Neural cell (in vitro differentiated cells): ENCODE data around the gene PLEKHA1. TPM values are rescaled to one million over a fixed set of nuclear protein-coding genes. Genes with fewer than 3 reads are reported as not detected.

Experiments
- H2AFZ ChIP-seq: fragments of 200-600, 300-800 bp; sonication (generic), shearing (Covaris generic); 2 replicates; pipeline ENCODE4 v1.6.0; 2014; ENCODE audit warnings: low read depth, mild to moderate bottlenecking, antibody characterized with exemption, low read length, moderate library complexity
- H3F3A ChIP-seq: fragments of 200-600 bp; shearing (Covaris generic); 2 replicates; pipeline ENCODE4 v1.6.1; 2016; ENCODE audit warnings: mild to moderate bottlenecking, moderate library complexity, mixed read lengths, antibody characterized with exemption, low read length; ENCODE audit not compliant: insufficient read depth, poor library complexity, severe bottlenecking
- H3K27ac ChIP-seq: fragments of 200-600, 300-800 bp; sonication (generic), shearing (Covaris generic); 2 replicates; pipeline ENCODE4 v1.5.1; 2014; ENCODE audit warnings: mild to moderate bottlenecking, low read length, moderate library complexity
- H3K27me3 ChIP-seq: fragments of 300-800, 200-600 bp; sonication (generic), shearing (Covaris generic); 2 replicates; pipeline ENCODE4 v1.6.0; 2014; ENCODE audit warnings: mild to moderate bottlenecking, low read depth, low read length, moderate library complexity; ENCODE audit not compliant: insufficient read depth
- H3K36me3 ChIP-seq: fragments of 300-800, 200-600 bp; sonication (generic), shearing (Covaris generic); 2 replicates; pipeline ENCODE4 v1.5.1; 2014; ENCODE audit warnings: mild to moderate bottlenecking, antibody characterized with exemption, low read length, moderate library complexity; ENCODE audit not compliant: insufficient read depth
- H3K4me2 ChIP-seq: fragments of 300-800, 200-600 bp; sonication (generic), shearing (Covaris generic); 2 replicates; pipeline ENCODE4 v1.6.0; 2014; ENCODE audit warnings: mild to moderate bottlenecking, low read length
- H3K4me3 ChIP-seq: fragments of 300-800, 200-600 bp; sonication (generic), shearing (Covaris generic); 2 replicates; pipeline ENCODE4 v1.5.1; 2014; ENCODE audit warnings: mild to moderate bottlenecking, low read length, moderate library complexity
- H3K79me2 ChIP-seq: fragments of 200-600 bp; shearing (Covaris generic); replicated peaks from 2 replicates; pipeline ENCODE4 v1.6.0; 2014; ENCODE audit warnings: mild to moderate bottlenecking, low read length, moderate library complexity; ENCODE audit not compliant: insufficient read depth
- H3K9ac ChIP-seq: fragments of 300-800, 200-600 bp; sonication (generic), shearing (Covaris generic); 2 replicates; pipeline ENCODE4 v1.6.1; 2016; ENCODE audit warnings: mild to moderate bottlenecking, low read length, mixed read lengths
- H3K9me2 ChIP-seq: fragments of 200-600 bp; shearing (Covaris generic); 2 replicates; pipeline ENCODE4 v1.6.1; 2016; ENCODE audit warnings: mild to moderate bottlenecking, low read length, mixed read lengths; ENCODE audit not compliant: insufficient read depth
- H3K9me3 ChIP-seq: fragments of 200-600, 300-800 bp; sonication (generic), shearing (Covaris generic); 2 replicates; pipeline ENCODE4 v1.6.1; 2016; ENCODE audit warnings: mild to moderate bottlenecking, mixed run types, low read length, moderate library complexity, mixed read lengths
- H4K20me1 ChIP-seq: fragments of 200-600 bp; shearing (Covaris generic); 2 replicates; pipeline ENCODE4 v1.6.1; 2016; ENCODE audit warnings: mild to moderate bottlenecking, mixed run types; ENCODE audit not compliant: insufficient read depth
- EP300 ChIP-seq: fragments of 450-650 bp; conservative IDR thresholded peaks from 2 replicates; pipeline ENCODE4 v1.6.1; 2014; ENCODE audit warnings: antibody characterized with exemption, mild to moderate bottlenecking, moderate library complexity; ENCODE audit not compliant: poor library complexity, severe bottlenecking
- EZH2 ChIP-seq: fragments of 200-600, 300-800 bp; shearing (Covaris generic), sonication (generic); IDR thresholded peaks from 2 replicates; pipeline ENCODE4 v1.6.1; 2014; ENCODE audit warnings: antibody characterized with exemption, low read length, borderline replicate concordance, mild to moderate bottlenecking; ENCODE audit not compliant: insufficient read depth, poor library complexity, severe bottlenecking
- MXI1 ChIP-seq: fragments of 450-650 bp; conservative IDR thresholded peaks from 2 replicates; pipeline ENCODE4 v1.6.1; 2014; ENCODE audit warnings: antibody characterized with exemption, mild to moderate bottlenecking; ENCODE audit not compliant: poor library complexity, severe bottlenecking
- POLR2AphosphoS5 ChIP-seq: IDR thresholded peaks from 2 replicates; pipeline ENCODE4 v1.6.1; 2012
- RAD21 ChIP-seq: fragments of 450-650 bp; conservative IDR thresholded peaks from 2 replicates; pipeline ENCODE4 v1.6.1; 2014; ENCODE audit warnings: antibody characterized with exemption, mild to moderate bottlenecking, moderate library complexity
- SMC3 ChIP-seq: fragments of 450-650 bp; conservative IDR thresholded peaks from 2 replicates; pipeline ENCODE4 v1.6.1; 2014; ENCODE audit warnings: antibody characterized with exemption, mild to moderate bottlenecking, moderate library complexity; ENCODE audit not compliant: poor library complexity
- TAF1 ChIP-seq: IDR thresholded peaks from 2 replicates; pipeline ENCODE4 v1.6.1; 2012; ENCODE audit warnings: low read depth
- polyA plus RNA-seq: library from polyadenylated mRNA; depleted of rRNA; stranded (reverse); fragments of >200 nt; gene quantifications from 2 replicates; pipeline ENCODE4 v1.2.3, GENCODE V29; 2014
- TF ChIP-seq, protein P1 (sequence below): fragments of 450-650 bp; IDR thresholded peaks from 2 replicates; pipeline ENCODE4 v1.5.1; 2014; ENCODE audit warnings: antibody characterized with exemption, mild to moderate bottlenecking, moderate library complexity; ENCODE audit not compliant: poor library complexity, severe bottlenecking
- TF ChIP-seq, protein P2 (sequence below): IDR thresholded peaks from 2 replicates; pipeline ENCODE4 v1.6.1; 2012; ENCODE audit warnings: borderline replicate concordance

Gene PLEKHA1
- polyA plus RNA-seq, 1 donor from 2014 or later, result 91.9 TPM

DNA sequence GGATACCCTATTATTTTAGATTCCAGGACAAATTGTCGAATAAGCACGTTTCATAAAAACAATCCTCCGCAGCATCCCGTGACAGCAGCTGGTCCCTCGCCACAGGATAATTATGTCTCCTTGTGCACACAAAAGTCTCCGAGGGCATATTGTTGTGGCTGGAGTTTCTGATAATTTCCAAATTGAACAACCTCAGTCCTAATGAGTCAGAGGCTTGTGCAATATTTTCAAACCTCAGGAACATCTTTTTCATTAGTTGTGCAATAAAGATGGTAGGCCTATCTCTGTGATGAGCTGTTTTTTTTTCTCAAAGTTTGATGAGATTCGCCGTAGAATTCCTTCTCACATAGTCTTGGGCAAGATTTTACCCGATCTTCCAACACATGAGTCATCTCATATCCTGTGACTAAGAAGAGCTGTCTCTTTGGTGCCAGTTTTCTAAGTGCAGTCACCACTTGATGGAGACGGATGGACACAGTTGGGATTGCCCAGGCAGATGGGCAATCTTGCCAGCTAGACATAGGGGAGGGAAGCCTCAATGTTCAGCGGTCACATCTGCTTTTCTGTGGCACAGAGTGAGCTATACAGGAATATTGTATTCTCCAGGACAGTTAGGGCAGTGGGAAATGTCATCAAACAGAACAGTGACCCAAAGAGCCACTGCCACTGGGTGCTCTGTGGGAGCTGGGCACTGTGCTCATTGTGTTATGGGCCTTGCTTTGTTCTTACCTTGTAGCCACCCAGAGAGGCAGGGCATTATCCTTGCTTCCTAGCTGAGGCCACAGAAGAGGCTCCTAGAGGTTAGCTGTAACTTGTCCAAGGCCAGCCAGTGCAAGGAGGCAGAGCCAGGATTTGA lies 94.6 kb downstream of the PLEKHA1 start:
- H3K79me2 ChIP-seq, result no peaks in the 10 kb centered on the region
- H3K9me3 ChIP-seq, result no peaks in the 10 kb centered on the region
- no peaks in the 10 kb centered on the region for H3K36me3 ChIP-seq
- H3K4me3 ChIP-seq, result no peak overlapping the region
- TF ChIP-seq SMC3 (no peak), POLR2AphosphoS5 (no peak), MXI1 (no peak), EP300 (no peak), TAF1 (no peak), EZH2 (no peak), RAD21 (no peak)
- TF ChIP-seq, protein P1, sequence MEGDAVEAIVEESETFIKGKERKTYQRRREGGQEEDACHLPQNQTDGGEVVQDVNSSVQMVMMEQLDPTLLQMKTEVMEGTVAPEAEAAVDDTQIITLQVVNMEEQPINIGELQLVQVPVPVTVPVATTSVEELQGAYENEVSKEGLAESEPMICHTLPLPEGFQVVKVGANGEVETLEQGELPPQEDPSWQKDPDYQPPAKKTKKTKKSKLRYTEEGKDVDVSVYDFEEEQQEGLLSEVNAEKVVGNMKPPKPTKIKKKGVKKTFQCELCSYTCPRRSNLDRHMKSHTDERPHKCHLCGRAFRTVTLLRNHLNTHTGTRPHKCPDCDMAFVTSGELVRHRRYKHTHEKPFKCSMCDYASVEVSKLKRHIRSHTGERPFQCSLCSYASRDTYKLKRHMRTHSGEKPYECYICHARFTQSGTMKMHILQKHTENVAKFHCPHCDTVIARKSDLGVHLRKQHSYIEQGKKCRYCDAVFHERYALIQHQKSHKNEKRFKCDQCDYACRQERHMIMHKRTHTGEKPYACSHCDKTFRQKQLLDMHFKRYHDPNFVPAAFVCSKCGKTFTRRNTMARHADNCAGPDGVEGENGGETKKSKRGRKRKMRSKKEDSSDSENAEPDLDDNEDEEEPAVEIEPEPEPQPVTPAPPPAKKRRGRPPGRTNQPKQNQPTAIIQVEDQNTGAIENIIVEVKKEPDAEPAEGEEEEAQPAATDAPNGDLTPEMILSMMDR, result no peak
- TF ChIP-seq, protein P2, sequence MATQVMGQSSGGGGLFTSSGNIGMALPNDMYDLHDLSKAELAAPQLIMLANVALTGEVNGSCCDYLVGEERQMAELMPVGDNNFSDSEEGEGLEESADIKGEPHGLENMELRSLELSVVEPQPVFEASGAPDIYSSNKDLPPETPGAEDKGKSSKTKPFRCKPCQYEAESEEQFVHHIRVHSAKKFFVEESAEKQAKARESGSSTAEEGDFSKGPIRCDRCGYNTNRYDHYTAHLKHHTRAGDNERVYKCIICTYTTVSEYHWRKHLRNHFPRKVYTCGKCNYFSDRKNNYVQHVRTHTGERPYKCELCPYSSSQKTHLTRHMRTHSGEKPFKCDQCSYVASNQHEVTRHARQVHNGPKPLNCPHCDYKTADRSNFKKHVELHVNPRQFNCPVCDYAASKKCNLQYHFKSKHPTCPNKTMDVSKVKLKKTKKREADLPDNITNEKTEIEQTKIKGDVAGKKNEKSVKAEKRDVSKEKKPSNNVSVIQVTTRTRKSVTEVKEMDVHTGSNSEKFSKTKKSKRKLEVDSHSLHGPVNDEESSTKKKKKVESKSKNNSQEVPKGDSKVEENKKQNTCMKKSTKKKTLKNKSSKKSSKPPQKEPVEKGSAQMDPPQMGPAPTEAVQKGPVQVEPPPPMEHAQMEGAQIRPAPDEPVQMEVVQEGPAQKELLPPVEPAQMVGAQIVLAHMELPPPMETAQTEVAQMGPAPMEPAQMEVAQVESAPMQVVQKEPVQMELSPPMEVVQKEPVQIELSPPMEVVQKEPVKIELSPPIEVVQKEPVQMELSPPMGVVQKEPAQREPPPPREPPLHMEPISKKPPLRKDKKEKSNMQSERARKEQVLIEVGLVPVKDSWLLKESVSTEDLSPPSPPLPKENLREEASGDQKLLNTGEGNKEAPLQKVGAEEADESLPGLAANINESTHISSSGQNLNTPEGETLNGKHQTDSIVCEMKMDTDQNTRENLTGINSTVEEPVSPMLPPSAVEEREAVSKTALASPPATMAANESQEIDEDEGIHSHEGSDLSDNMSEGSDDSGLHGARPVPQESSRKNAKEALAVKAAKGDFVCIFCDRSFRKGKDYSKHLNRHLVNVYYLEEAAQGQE, result no peak
- H3K4me2 ChIP-seq, result no peak overlapping the region
- H4K20me1 ChIP-seq, result no peaks in the 10 kb centered on the region
- peaks cover under 1% of the 10 kb centered on the region for H3K27me3 ChIP-seq
- no peak overlapping the region for H3K9ac ChIP-seq
- no peaks in the 10 kb centered on the region for H3F3A ChIP-seq
- no peak overlapping the region for H2AFZ ChIP-seq
- no peak overlapping the region for H3K27ac ChIP-seq
- no peaks in the 10 kb centered on the region for H3K9me2 ChIP-seq

DNA sequence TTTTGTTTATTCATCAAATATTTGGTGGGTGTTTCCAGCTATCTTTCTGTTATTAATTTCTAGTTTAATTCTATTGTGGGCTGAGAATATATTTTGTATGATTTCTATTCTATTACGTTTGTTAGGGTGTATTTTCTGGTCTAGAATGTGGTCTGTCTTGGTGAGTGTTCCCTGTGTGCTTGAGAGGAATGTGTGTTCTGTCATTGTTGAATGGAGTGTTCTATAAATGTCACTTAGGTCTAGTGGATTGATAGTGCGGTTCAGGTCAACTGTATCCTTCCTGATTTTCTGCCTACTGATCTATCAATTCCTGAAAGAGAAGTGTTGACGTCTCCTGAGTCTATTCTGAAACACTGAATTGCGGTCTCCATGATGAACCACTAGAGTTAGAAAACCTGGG lies 95.3 kb downstream of the PLEKHA1 start:
- Histone ChIP-seq H4K20me1 (no peaks in the 10 kb centered on the region), H3K9me2 (no peaks in the 10 kb centered on the region), H3K9me3 (no peaks in the 10 kb centered on the region), H3K27ac (no peak overlapping the region), H3K4me2 (no peak overlapping the region), H3K79me2 (no peaks in the 10 kb centered on the region), H3K4me3 (no peak overlapping the region), H3F3A (no peaks in the 10 kb centered on the region), H3K27me3 (no peaks in the 10 kb centered on the region), H3K36me3 (no peaks in the 10 kb centered on the region), H2AFZ (no peak overlapping the region), H3K9ac (no peak overlapping the region)
- no peak for TF ChIP-seq POLR2AphosphoS5
- TF ChIP-seq, protein P2, result no peak
- TF ChIP-seq, protein P1, result no peak
- no peak for TF ChIP-seq RAD21
- no peak for TF ChIP-seq EZH2
- no peak for TF ChIP-seq MXI1
- TF ChIP-seq TAF1, result no peak
- no peak for TF ChIP-seq SMC3
- no peak for TF ChIP-seq EP300
